Chondrocyte (in vitro differentiated cells): ENCODE results near the gene TMEM208. TPM values are rescaled to one million over a fixed set of nuclear protein-coding genes. Genes with fewer than 3 reads are reported as not detected.

Source experiments
- DNase-seq: peaks from one replicate; pipeline ENCODE4 v3.0.0; 2021; ENCODE audit warnings: mixed read lengths, low spot score
- H3K27ac Mint-ChIP-seq: one replicate; pipeline ENCODE4 v1.8.0; 2021; ENCODE audit warnings: mild to moderate bottlenecking, moderate library complexity, mixed read lengths; ENCODE audit not compliant: unreplicated experiment
- H3K27me3 Mint-ChIP-seq: 2 replicates; pipeline ENCODE4 v1.8.0; 2021; ENCODE audit warnings: low read depth, mixed read lengths
- H3K36me3 Mint-ChIP-seq: 2 replicates; pipeline ENCODE4 v1.8.0; 2021; ENCODE audit warnings: low read depth, mixed read lengths
- H3K4me1 Mint-ChIP-seq: 2 replicates; pipeline ENCODE4 v1.8.0; 2021; ENCODE audit warnings: low read depth, mild to moderate bottlenecking, mixed read lengths
- H3K4me3 Mint-ChIP-seq: one replicate; pipeline ENCODE4 v1.8.0; 2021; ENCODE audit warnings: mild to moderate bottlenecking, moderate library complexity, mixed read lengths; ENCODE audit not compliant: unreplicated experiment
- H3K9me3 Mint-ChIP-seq: 2 replicates; pipeline ENCODE4 v1.8.0; 2021; ENCODE audit warnings: low read depth, mixed read lengths
- total RNA-seq: library from RNA; stranded (reverse); gene quantifications from 3 replicates; pipeline ENCODE4 v1.2.1, GENCODE V29; 2021
- TF ChIP-seq, protein P1 (sequence below): fragments of 200-600 bp; sonication (generic); IDR thresholded peaks from 2 replicates; pipeline ENCODE4 v1.5.0; 2021; ENCODE audit warnings: antibody characterized with exemption, mild to moderate bottlenecking, moderate library complexity

Gene TMEM208
- total RNA-seq, 1 donor from 2014 or later = 43.2 TPM

DNA sequence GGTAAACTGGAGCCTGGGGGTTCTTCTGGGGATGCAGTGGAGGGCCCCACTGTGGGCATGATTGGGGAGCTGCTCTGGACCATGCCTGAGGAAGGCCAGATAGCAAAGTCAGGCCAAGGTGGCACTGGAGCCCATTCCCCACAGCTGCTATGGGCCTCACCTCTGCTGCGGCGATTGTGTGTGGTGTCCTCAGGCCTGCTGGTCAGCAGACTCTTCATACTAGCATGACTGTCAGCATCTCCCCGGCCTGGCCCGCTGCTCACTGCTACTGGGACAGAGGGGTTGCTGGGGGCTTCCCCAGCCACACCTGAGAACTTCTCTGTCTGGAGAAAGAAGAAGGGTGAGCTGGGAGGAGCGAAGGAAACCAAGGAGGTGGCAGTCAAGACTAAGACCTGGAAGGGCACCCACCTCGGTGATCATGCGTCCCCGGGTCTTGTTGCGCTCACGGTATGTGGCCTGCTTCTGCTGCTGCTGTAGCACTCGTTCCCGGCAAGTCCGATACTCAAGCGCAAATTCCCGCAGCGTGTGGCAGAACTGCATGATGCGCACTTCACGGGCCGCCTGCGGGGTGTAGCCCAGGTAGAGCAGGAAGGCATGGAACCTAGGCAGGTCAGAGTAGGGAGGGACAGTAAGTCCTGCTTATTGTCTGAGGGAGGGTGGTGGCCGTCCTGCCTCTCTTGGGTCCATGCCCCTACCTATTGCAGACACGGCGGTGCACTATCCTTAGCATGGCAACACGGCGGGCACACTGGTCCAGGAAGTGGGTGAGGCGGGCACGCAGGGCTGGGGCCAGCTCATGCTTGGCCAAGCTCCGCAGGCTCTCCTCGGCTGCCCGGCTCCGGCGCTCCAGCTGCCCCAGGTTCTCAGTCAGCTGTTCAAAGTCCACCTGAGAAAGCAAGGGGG is 3.2 kb downstream of the TMEM208 start:
- Mint-ChIP-seq H3K4me3 (no peak overlapping the region), H3K4me1 (peaks cover 31% of the 10 kb centered on the region), H3K36me3 (peaks cover 22% of the 10 kb centered on the region), H3K9me3 (no peaks in the 10 kb centered on the region), H3K27ac (no peak overlapping the region), H3K27me3 (no peaks in the 10 kb centered on the region)
- DNase-seq = no peak
- TF ChIP-seq, protein P1, sequence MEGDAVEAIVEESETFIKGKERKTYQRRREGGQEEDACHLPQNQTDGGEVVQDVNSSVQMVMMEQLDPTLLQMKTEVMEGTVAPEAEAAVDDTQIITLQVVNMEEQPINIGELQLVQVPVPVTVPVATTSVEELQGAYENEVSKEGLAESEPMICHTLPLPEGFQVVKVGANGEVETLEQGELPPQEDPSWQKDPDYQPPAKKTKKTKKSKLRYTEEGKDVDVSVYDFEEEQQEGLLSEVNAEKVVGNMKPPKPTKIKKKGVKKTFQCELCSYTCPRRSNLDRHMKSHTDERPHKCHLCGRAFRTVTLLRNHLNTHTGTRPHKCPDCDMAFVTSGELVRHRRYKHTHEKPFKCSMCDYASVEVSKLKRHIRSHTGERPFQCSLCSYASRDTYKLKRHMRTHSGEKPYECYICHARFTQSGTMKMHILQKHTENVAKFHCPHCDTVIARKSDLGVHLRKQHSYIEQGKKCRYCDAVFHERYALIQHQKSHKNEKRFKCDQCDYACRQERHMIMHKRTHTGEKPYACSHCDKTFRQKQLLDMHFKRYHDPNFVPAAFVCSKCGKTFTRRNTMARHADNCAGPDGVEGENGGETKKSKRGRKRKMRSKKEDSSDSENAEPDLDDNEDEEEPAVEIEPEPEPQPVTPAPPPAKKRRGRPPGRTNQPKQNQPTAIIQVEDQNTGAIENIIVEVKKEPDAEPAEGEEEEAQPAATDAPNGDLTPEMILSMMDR = no peak

DNA sequence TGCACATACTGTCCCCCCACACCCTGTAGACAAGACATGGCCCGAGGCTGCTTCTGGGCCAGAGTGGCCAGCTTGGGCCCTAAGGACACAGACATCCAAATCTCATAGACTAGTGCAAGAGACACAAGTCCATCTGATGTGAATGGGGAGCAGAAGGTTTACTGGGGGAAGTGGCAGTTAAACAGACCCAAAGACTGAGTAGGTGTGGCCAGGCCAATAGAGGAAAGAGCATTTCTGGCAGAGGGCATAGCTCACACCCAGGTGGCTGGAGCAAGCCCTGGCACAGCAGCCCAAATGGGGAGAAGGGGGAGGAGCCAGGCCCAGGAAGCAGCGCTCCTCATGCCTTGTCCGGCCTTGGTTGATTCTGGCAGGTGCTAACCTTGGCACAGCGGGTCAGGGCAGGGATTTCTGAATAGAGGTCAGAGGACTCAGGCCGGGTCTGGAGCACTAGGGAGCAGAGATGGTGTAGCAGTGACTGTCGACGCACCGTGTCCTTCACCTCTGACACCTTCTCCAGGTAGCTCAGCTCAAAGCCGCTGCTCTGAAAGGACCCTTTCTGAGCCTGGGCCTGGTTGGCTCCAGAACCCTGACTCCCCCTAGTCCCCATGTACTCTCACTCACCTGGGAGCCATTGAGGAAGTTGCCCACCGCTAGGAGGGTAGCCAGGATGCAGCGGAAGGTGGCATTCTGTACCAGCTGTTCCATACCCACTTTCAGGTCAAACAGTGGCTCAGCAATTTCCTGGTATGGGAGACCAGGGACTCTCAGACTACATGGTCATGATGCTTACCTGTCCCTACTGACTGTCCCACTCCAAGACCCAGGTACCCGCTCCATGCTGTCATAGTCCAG is 4.1 kb downstream of the TMEM208 start:
- Mint-ChIP-seq H3K4me3 (no peak overlapping the region), H3K27ac (no peak overlapping the region), H3K4me1 (peaks cover 22% of the 10 kb centered on the region), H3K27me3 (no peaks in the 10 kb centered on the region), H3K36me3 (peaks cover 23% of the 10 kb centered on the region), H3K9me3 (no peaks in the 10 kb centered on the region)
- TF ChIP-seq, protein P1 = no peak
- no peak for DNase-seq

DNA sequence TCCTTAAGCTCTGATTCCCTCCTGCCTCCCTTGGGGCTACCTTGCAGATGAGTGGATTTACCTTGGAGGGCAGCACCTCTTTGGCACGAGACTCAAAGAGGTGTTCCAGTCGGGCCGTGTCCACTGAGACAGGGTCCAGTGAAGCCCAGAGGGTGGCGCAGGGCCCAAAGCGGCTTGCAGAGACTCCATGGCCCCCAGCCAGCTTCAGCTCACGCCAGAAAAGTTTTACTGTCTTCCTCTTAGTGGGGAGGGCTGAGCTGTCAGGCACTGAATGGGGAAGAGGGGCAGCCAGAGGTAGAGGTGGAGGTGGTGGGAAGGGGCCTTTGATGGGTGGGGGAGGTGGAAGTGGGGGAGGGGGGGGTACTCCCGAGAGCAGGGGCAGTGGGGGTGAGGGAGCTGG is 6.7 kb downstream of the TMEM208 start:
- no peaks in the 10 kb centered on the region for H3K9me3 Mint-ChIP-seq
- H3K4me1 Mint-ChIP-seq = no peaks in the 10 kb centered on the region
- H3K4me3 Mint-ChIP-seq = no peak overlapping the region
- H3K27ac Mint-ChIP-seq = no peak overlapping the region
- H3K36me3 Mint-ChIP-seq = peaks cover 33% of the 10 kb centered on the region
- DNase-seq = no peak
- TF ChIP-seq, protein P1 = no peak
- no peaks in the 10 kb centered on the region for H3K27me3 Mint-ChIP-seq

DNA sequence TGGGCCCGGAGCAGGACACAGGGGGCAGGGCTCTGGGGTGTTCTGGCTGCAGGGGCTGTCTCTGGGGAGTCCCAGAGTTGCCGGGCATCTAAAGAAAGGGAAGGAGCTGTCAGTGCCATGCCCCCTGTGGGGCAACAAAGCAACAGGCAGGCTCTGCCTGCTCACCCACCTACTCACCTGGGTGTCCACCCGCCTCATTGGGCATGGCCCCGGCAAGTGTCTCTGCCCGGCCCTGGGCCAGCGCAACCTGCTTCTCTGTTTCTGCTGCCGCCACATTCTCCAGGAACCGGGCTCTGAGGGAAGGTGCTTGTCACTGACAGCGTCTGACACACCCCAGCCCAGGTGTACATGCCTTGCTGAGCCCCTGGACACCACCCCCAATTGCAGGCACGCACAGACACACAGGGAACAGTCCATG is 7.3 kb downstream of the TMEM208 start:
- H3K4me1 Mint-ChIP-seq = no peaks in the 10 kb centered on the region
- H3K27ac Mint-ChIP-seq = no peak overlapping the region
- peaks cover 31% of the 10 kb centered on the region for H3K36me3 Mint-ChIP-seq
- no peak for DNase-seq
- H3K9me3 Mint-ChIP-seq = no peaks in the 10 kb centered on the region
- TF ChIP-seq, protein P1 = no peak
- no peaks in the 10 kb centered on the region for H3K27me3 Mint-ChIP-seq
- no peak overlapping the region for H3K4me3 Mint-ChIP-seq
